Epithelial cell of umbilical artery (primary cell): ENCODE data around the gene NR4A3. TPM values are rescaled to one million over a fixed set of nuclear protein-coding genes. Genes with fewer than 3 reads are reported as not detected.

Experiments
- total RNA-seq: library from RNA; depleted of rRNA; stranded (reverse); fragments of >200 nt; gene quantifications from 2 replicates; pipeline ENCODE4 v1.2.3, GENCODE V29; 2014

The NR4A3 gene
- total RNA-seq = under 0.01 TPM in 2 replicates

GRCh38 chr9:99821396-99822108, at the start of gene NR4A3:
TSS of gene NR4A3 (plus strand) at chr9:99821885. CDS start at chr9:99828043, 6,158 bp downstream.

GRCh38 chr9:99906403-99907207, 84.9 kb downstream of the NR4A3 start, which contains the start of gene STX17:
TSS of gene STX17 (plus strand) at chr9:99906654. CDS start at chr9:99915240, 8,586 bp downstream.

Other genes starting within 250 kb of the NR4A3 start
- gene STX17, start 84.8 kb downstream of the NR4A3 start, total RNA-seq = 21.4 and 35.7 TPM in 2 replicates